Right atrium auricular region (tissue), 2 donors: ENCODE data around the gene ARMC12. TPM values are rescaled to one million over a fixed set of nuclear protein-coding genes. Genes with fewer than 3 reads are reported as not detected.

ENCODE experiments used
- DNase-seq: peaks from one replicate; pipeline ENCODE4 v3.0.0-alpha.2; 2019; ENCODE audit warnings: low spot score
- H3K27ac ChIP-seq, 2 donors: fragments of 200-600 bp; sonication (generic); 1 replicate in 1 of 2; 2 replicates in 1 of 2; pipeline ENCODE4 v1.5.1; 2016 to 2019
- H3K27me3 ChIP-seq, 2 donors: fragments of 200-600 bp; sonication (generic); one replicate each; pipeline versions ENCODE4 v1.5.1 to v1.6.0; 2017 to 2019
- H3K36me3 ChIP-seq: fragments of 200-600 bp; sonication (generic); one replicate; pipeline ENCODE4 v1.5.1; 2016
- H3K4me1 ChIP-seq, 2 donors: fragments of 200-600 bp; sonication (generic); one replicate each; pipeline versions ENCODE4 v1.5.1 to v1.6.0; 2017 to 2019
- H3K4me3 ChIP-seq, 2 donors: fragments of 200-600 bp; sonication (generic); 1 replicate in 1 of 2; 2 replicates in 1 of 2; pipeline ENCODE4 v1.5.1; 2017 to 2019; ENCODE audit warnings: mild to moderate bottlenecking in 1 of 2, moderate library complexity in 1 of 2
- H3K9me3 ChIP-seq, 2 donors: fragments of 200-600 bp; sonication (generic); one replicate each; pipeline ENCODE4 v1.5.1; 2019
- CTCF ChIP-seq, 2 donors: fragments of 200-600 bp; sonication (generic); IDR thresholded peaks; one replicate each; pipeline ENCODE4 v1.5.1; 2019; ENCODE audit warnings: antibody characterized with exemption in 2 of 2
- total RNA-seq, 2 donors: library from RNA; depleted of rRNA; stranded (reverse); fragments of >200 nt; gene quantifications; one replicate each; pipeline ENCODE4 v1.1.0, GENCODE V29; 2016

Gene ARMC12
- total RNA-seq, 2 donors from 2014 or later, result 0.39 TPM; not detected in 1

GRCh38 chr6:35787266-35788218 lies 50.7 kb downstream of the ARMC12 start:
- Histone ChIP-seq H3K27me3 (peaks cover 0 to 5% of the 10 kb centered on the region in 2 donors), H3K27ac (no peak overlapping the region), H3K36me3 (no peaks in the 10 kb centered on the region), H3K9me3 (no peaks in the 10 kb centered on the region), H3K4me3 (no peak overlapping the region), H3K4me1 (no peaks in the 10 kb centered on the region)
- no peak for DNase-seq
- no peak for TF ChIP-seq CTCF (IDR thresholded peaks at IDR 0.05)

- H3K9me3 ChIP-seq, result no peaks in the 10 kb centered on the region
- no peak for DNase-seq
- no peak overlapping the region for H3K4me3 ChIP-seq
- no peaks in the 10 kb centered on the region for H3K36me3 ChIP-seq
- no peaks in the 10 kb centered on the region for H3K4me1 ChIP-seq
- no peak overlapping the region for H3K27ac ChIP-seq
- H3K27me3 ChIP-seq, result peaks cover 0 to 5% of the 10 kb centered on the region in 2 donors
- TF ChIP-seq CTCF (IDR thresholded peaks at IDR 0.05), result no peak
Observed at GRCh38 chr6:35788423-35788982, 51.7 kb downstream of the ARMC12 start.

GRCh38 chr6:35790683-35791082 lies 53.9 kb downstream of the ARMC12 start:
- Histone ChIP-seq H3K27ac (no peak overlapping the region), H3K27me3 (peaks cover 0 to 5% of the 10 kb centered on the region in 2 donors), H3K36me3 (no peaks in the 10 kb centered on the region), H3K9me3 (no peaks in the 10 kb centered on the region), H3K4me1 (no peaks in the 10 kb centered on the region), H3K4me3 (no peak overlapping the region)
- TF ChIP-seq CTCF (IDR thresholded peaks at IDR 0.05), result no peak
- no peak for DNase-seq

GRCh38 chr6:35794536-35795452 lies 58.0 kb downstream of the ARMC12 start:
- Histone ChIP-seq H3K9me3 (no peaks in the 10 kb centered on the region), H3K27ac (no peak overlapping the region), H3K4me3 (no peak overlapping the region), H3K27me3 (no peaks in the 10 kb centered on the region), H3K4me1 (no peaks in the 10 kb centered on the region), H3K36me3 (no peaks in the 10 kb centered on the region)
- no peak for TF ChIP-seq CTCF (IDR thresholded peaks at IDR 0.05)
- DNase-seq, result no peak

GRCh38 chr6:35795453-35796071 lies 58.7 kb downstream of the ARMC12 start:
- H3K27me3 ChIP-seq, result no peaks in the 10 kb centered on the region
- no peaks in the 10 kb centered on the region for H3K9me3 ChIP-seq

More at GRCh38 chr6:35795453-35796071, 58.7 kb downstream of the ARMC12 start:
- H3K27ac ChIP-seq, result no peak overlapping the region
- H3K4me3 ChIP-seq, result no peak overlapping the region
- DNase-seq, result no peak
- H3K4me1 ChIP-seq, result no peaks in the 10 kb centered on the region
- no peaks in the 10 kb centered on the region for H3K36me3 ChIP-seq
- TF ChIP-seq CTCF (IDR thresholded peaks at IDR 0.05), result no peak
